ENCODE measurements around the gene EPS8L2. TPM values are rescaled to one million over a fixed set of nuclear protein-coding genes. Genes with fewer than 3 reads are reported as not detected.

EPS8L2 gene
- total and polyA plus RNA-seq, 2 experiments from 2014 or later, result 157 to 310 TPM

DNA sequence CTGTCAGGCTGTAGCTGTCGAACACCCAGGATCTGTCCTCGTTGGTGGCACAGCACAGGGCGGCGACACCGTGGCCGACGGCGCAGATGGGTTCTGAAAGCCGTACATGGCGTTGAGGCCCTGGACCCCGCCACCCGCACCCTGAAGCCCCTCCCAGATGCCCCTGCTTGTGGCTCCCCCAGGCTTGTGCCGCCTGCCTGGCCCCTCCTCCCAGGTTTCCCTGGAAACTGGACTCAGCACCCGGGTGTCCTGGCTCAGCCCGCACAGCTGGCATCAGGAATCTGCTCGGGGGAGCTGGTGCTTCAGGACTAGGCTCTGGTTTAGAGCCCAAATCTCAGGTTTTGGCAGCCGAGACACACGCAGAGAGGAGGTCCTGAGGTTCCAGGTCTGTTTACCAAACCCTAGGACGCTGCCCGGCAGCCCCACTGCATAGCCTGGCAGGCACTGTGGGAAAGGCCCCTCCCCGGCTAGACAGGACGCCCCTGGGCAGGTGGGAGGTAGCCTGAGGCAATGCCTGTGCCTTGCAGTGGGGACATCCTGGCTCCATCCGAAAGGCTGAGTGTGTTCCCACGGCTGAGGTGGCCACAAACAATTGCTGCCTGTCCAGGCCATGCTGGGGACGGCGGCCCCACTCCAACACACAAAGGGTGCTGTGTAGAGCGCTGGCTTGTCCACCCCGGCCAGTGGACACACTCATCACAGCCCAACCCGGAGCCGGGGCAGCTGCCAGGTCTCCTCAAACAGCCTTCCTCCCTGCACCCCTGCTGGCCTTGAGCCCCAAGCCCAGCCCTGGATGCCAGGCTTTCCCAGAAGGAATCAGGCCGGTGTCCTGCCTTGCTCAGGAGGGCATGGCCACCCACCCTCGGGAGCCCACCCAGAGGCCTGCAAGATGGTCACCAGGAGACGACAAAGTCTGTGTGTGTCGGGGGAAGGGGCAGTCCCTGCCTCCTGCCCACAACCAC, 66.7 kb downstream of the EPS8L2 start:
- Histone ChIP-seq H3K36me3 (replicated peaks; ENCODE audit: insufficient read depth, low read depth) (no peaks in the 10 kb centered on the region), H3K9me3 (ENCODE audit: low read depth) (no peaks in the 10 kb centered on the region), H3K79me2 (peaks cover 49% of the 10 kb centered on the region), H3K4me2 (no peak overlapping the region), H2AFZ (no peak overlapping the region), H3K4me1 (ENCODE audit: insufficient read depth) (peaks cover 13% of the 10 kb centered on the region), H3K9me2 (replicated peaks; ENCODE audit: insufficient read depth) (no peaks in the 10 kb centered on the region), H3K4me3 (no peak overlapping the region), H4K20me1 (ENCODE audit: insufficient read depth, poor library complexity, severe bottlenecking) (peaks cover 41% of the 10 kb centered on the region), H3K27me3 (no peaks in the 10 kb centered on the region), H3K27ac (no peak overlapping the region)
- DNase-seq (ENCODE audit: low spot score), result peak; percentile 4
- TF ChIP-seq, protein P1, sequence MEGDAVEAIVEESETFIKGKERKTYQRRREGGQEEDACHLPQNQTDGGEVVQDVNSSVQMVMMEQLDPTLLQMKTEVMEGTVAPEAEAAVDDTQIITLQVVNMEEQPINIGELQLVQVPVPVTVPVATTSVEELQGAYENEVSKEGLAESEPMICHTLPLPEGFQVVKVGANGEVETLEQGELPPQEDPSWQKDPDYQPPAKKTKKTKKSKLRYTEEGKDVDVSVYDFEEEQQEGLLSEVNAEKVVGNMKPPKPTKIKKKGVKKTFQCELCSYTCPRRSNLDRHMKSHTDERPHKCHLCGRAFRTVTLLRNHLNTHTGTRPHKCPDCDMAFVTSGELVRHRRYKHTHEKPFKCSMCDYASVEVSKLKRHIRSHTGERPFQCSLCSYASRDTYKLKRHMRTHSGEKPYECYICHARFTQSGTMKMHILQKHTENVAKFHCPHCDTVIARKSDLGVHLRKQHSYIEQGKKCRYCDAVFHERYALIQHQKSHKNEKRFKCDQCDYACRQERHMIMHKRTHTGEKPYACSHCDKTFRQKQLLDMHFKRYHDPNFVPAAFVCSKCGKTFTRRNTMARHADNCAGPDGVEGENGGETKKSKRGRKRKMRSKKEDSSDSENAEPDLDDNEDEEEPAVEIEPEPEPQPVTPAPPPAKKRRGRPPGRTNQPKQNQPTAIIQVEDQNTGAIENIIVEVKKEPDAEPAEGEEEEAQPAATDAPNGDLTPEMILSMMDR (IDR thresholded peaks at IDR 0.05; ENCODE audit: poor library complexity), result no peak
- TF ChIP-seq EZH2 (IDR thresholded peaks at IDR 0.05; ENCODE audit: borderline replicate concordance), result no peak
- no peak for TF ChIP-seq EZH2phosphoT487 (IDR thresholded peaks at IDR 0.05; ENCODE audit: low read depth, severe bottlenecking, unreplicated experiment)
- WGBS (ENCODE audit: low lambda C conversion rate, missing lambda C conversion rate), result 97% methylated on average over 25 of the region's 34 CpGs

GRCh38 chr11:773425-773824, 67.4 kb downstream of the EPS8L2 start:
- Histone ChIP-seq H4K20me1 (ENCODE audit: insufficient read depth, poor library complexity, severe bottlenecking) (peaks cover 41% of the 10 kb centered on the region), H2AFZ (no peak overlapping the region), H3K4me2 (no peak overlapping the region), H3K4me1 (ENCODE audit: insufficient read depth) (peaks cover 19% of the 10 kb centered on the region), H3K79me2 (peaks cover 56% of the 10 kb centered on the region), H3K9me3 (ENCODE audit: low read depth) (no peaks in the 10 kb centered on the region), H3K9me2 (replicated peaks; ENCODE audit: insufficient read depth) (no peaks in the 10 kb centered on the region), H3K4me3 (no peak overlapping the region), H3K27me3 (no peaks in the 10 kb centered on the region), H3K36me3 (replicated peaks; ENCODE audit: insufficient read depth, low read depth) (no peaks in the 10 kb centered on the region), H3K27ac (no peak overlapping the region)
- DNase-seq (ENCODE audit: low spot score), result peak; percentile 2
- TF ChIP-seq EZH2phosphoT487 (IDR thresholded peaks at IDR 0.05; ENCODE audit: low read depth, severe bottlenecking, unreplicated experiment) (no peak), EZH2 (IDR thresholded peaks at IDR 0.05; ENCODE audit: borderline replicate concordance) (no peak)
- TF ChIP-seq, protein P1 (IDR thresholded peaks at IDR 0.05; ENCODE audit: poor library complexity), result no peak
- WGBS (ENCODE audit: low lambda C conversion rate, missing lambda C conversion rate), result 98% methylated on average over 5 of the region's 5 CpGs

DNA sequence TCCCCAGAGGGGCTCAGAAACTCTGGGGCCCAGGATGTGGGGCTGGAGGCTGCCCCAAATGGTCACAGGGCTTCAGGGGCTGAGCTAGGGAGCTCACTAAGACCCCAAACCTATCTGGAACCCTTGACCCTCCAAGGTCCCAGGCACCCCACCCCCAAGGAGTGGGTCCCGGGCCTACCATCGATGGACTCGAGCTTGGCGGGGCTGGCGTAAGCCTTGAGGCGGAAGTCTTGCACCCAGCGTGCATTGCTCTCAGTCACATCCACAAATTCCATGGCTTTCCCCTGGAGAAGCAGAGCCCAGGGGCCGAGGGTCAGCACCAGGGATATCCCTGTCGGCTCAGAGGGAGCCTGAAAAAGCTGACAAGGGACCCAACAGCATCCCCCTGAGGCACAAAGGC, 67.8 kb downstream of the EPS8L2 start:
- no peak for TF ChIP-seq EZH2 (IDR thresholded peaks at IDR 0.05; ENCODE audit: borderline replicate concordance)
- TF ChIP-seq EZH2phosphoT487 (IDR thresholded peaks at IDR 0.05; ENCODE audit: low read depth, severe bottlenecking, unreplicated experiment), result no peak
- TF ChIP-seq, protein P1 (IDR thresholded peaks at IDR 0.05; ENCODE audit: poor library complexity), result no peak
- H2AFZ ChIP-seq, result no peak overlapping the region
- H3K9me2 ChIP-seq (replicated peaks; ENCODE audit: insufficient read depth), result no peaks in the 10 kb centered on the region
- H3K27me3 ChIP-seq, result no peaks in the 10 kb centered on the region
- peaks cover 58% of the 10 kb centered on the region for H3K79me2 ChIP-seq
- H3K4me3 ChIP-seq, result no peak overlapping the region
- H4K20me1 ChIP-seq (ENCODE audit: insufficient read depth, poor library complexity, severe bottlenecking), result peaks cover 41% of the 10 kb centered on the region
- no peak overlapping the region for H3K27ac ChIP-seq
- no peak for DNase-seq (ENCODE audit: low spot score)
- no peaks in the 10 kb centered on the region for H3K36me3 ChIP-seq (replicated peaks; ENCODE audit: insufficient read depth, low read depth)
- WGBS (ENCODE audit: low lambda C conversion rate, missing lambda C conversion rate), result 98% methylated on average over 9 of the region's 9 CpGs
- H3K9me3 ChIP-seq (ENCODE audit: low read depth), result no peaks in the 10 kb centered on the region
- H3K4me2 ChIP-seq, result no peak overlapping the region
- H3K4me1 ChIP-seq (ENCODE audit: insufficient read depth), result peaks cover 21% of the 10 kb centered on the region

All from hepatocyte (in vitro differentiated cells).